Skin of body (tissue), 2 donors: ENCODE results near the gene THSD4. TPM values are rescaled to one million over a fixed set of nuclear protein-coding genes. Genes with fewer than 3 reads are reported as not detected.

Source experiments
- DNase-seq: peaks from one replicate; lab custom pipeline; 2025; lab: John Stamatoyannopoulos, UW
- total RNA-seq: library from RNA; depleted of rRNA; stranded (reverse); fragments of >200 nt; gene quantifications from one replicate; pipeline ENCODE4 v1.2.3, GENCODE V29; 2014

Gene THSD4
- total RNA-seq, 1 donor from 2014 or later: 24.3 TPM

- DNase-seq: no peak
Observed at GRCh38 chr15:71449363-71449762, 334.1 kb downstream of the THSD4 start.

DNA sequence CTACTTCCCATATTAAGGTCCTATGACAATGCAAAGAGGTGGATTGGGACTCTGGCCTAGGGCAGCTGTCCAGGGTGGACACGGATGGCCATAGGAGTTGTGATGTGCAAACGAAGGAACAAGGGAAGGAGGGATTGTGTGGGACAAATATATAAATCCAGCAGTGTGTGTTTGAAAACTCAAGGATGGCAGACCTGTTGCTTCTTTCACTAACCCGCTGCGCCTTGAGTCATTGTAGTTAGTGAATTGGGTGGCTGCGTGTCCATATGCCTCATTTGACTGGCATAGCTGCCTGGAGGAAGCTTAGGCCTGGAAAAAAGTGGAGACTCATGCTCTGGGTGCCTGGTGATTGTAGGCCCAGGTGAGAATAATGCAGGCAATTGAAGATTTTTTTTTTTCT lies 334.7 kb downstream of the THSD4 start:
- no peak for DNase-seq

DNA sequence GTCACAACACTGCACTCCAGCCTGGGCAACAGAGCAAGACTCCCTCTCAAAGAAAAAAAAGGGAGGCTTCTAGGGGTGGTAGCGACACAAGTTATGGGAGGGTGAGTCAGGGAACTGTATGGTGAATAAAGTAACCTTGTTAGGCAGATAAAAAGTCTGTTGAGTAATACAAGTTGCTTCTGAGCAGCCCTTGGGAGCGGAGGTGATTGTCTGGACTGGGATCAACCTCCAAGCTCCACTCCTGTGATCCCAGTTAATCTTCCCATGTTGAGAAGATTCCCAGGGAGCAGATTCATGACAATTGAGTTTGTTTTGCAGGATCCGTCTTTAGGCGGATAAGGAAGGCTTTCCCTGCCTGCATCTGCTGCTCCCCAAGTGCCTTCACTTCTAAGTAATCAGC lies 335.9 kb downstream of the THSD4 start:
- no peak for DNase-seq

DNA sequence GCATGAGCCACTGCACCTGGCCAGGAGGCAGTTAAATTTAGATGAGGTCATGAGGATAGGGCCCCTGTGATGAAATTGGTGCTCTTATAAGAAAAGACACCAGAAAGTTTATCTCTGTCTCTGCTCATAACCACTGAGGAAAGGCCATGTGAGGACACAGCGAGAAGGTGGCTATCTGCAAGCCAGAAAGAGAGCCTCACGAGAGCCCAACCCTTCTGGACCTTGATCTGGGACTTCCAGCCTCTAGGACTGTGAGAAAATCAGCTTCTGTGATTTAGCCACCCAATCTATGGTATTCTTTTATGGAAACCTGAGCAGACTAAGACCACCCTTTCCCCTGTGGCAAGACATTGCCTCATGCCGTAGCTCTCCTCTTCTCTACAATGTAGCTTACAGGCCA lies 337.6 kb downstream of the THSD4 start:
- DNase-seq: no peak

- DNase-seq: no peak
Observed at GRCh38 chr15:71454462-71454996, 339.3 kb downstream of the THSD4 start.

- DNase-seq: no peak
Observed at GRCh38 chr15:71455107-71455506, 339.8 kb downstream of the THSD4 start.

DNA sequence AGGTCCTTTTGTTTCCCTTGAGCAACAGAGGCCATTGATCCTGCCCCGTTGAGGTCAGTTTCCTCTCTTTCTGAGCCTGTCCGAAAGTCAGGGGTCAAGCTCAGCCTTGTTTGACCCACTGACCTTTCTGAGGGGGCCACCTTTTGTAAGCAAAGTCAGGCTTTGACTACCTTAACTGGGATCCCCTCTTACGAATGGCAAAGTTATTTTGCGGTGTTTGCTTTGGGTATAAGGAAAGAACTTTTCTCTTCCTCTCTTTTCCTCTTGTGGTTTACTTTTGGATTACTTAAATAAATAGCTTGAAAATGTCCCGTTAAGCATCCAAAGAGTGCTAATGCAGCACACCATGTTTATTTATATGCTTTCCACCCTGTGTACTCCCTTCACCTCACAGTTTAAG lies 340.6 kb downstream of the THSD4 start:
- no peak for DNase-seq

- no peak for DNase-seq
Observed at GRCh38 chr15:71456362-71456761, 341.1 kb downstream of the THSD4 start.

DNA sequence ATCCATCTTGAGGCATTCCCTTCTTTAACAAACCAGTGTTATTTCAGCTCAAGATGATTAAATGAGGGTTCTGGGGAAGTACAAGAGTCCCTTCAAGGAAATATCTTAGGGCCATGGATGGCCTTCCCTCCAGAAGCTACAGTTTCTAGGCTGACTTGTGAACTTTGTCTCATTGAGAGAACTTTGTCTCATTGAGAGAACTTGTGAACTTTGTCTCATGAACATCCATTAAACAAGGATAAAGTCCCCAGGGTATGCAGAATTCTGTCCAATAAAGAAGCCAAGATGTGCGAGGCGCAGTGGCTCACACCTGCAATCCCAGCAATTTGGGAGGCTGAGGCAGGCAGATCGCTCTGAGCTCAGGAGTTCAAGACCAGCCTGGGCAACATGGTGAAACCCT lies 341.5 kb downstream of the THSD4 start:
- no peak for DNase-seq

DNA sequence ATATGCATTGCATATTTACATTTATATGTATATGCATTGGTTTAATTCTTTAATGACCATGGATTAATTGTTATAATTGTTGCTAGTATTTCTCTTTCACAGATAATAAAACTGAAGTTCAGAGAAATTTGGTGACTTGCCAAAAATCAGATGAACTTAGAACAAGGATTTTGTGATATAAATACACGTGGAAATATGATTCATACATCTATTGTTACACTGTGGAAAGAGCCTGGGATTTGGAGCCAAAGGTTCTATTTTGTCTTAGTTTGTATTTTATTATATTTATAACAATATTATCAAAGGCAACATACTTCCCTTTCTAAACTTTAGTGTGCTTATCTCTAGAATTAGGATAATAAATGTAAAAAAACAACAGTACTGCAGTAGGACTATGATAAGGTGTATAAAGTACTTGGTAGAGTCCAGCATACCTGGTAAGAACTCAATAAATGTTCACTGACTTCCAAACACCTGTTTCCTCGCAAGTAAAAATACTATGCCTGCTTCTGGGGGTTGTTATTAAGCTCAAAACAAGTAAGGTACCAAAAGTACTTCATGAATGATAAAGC lies 342.9 kb downstream of the THSD4 start:
- no peak for DNase-seq

- DNase-seq: no peak
Observed at GRCh38 chr15:71461748-71462147, 346.5 kb downstream of the THSD4 start.

GRCh38 chr15:71462638-71463037 lies 347.4 kb downstream of the THSD4 start:
- no peak for DNase-seq

- DNase-seq: peak; percentile 50
Observed at GRCh38 chr15:71463156-71463665, 347.9 kb downstream of the THSD4 start.

DNA sequence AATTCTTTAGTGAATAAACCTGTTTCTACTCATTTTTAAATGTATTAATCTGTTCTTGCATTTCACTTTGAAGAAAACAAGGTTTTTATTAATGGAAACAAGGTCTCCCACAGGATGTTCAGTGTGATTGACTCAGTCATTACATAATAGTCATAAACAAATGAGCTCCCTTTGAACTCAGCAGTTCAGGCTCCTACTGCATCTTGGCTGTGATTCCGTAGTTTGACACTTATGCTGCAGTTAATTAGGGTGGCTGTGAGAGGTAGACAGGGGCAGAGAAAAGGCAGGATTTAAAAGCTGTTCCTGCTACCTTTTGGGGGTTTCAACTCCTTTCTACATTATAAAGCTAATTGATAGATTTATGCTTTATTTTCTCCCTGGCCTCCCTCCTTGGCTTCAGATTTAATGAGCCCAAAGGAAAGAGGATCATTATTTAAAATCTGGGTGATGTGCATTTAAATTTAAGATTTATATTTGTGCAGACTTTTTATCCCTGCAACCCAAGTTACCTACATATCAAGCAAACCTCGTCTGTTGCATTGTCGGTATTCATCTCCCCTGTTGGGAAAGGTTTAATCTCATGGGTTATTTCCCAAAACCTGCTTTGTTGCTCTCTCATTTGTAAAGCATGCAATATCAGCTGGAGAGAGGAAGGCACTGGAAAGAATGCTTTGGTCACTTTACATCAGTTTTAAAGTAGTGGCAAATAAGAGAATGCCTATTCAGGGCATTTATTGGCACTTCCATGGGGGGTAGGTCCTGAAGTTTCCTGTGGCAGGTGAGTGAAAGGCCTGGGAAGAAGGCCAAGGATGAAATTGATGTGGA lies 350.1 kb downstream of the THSD4 start:
- no peak for DNase-seq

- no peak for DNase-seq
Observed at GRCh38 chr15:71468715-71469114, 353.4 kb downstream of the THSD4 start.

DNA sequence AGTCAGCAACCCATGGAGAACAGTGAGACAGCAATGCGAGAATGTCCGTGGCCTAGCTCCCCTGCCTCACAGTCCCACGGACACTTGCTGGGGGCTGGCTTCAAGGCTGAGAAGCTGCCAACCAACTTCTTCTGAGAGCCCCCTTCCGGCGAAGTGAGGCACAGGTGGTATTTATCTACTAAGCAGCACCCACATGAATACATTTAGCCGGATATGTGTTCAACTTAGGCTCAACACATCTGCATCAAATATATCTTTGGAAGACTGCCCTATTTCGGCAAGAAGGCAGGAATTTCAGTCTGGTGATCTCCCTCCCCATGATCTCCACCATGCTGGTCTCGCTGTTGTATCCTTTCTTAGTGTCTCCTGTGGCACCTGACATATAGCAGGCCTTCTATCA lies 354.1 kb downstream of the THSD4 start:
- peak; percentile 43 for DNase-seq

- DNase-seq: no peak
Observed at GRCh38 chr15:71471347-71471746, 356.1 kb downstream of the THSD4 start.

- DNase-seq: peak; percentile 42
Observed at GRCh38 chr15:71472566-71472965, 357.3 kb downstream of the THSD4 start.

DNA sequence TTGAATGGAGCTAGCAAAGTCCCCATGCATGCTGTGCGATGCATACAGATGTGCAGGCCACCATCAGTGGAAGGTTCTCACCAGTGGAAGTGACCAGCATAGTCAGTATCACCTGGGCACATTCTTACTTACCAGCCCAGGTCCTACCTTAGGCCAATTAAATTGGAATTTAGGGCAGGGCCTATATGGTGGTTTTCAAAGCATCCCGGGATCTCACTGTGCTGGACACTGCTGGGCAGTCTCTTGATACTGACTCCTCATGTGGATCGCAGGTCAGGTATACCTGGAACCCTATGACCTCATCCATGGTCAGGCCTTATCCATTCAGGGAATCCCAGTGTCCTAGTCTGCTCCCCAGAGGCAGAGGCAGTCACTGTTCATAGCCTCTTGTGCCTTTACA lies 358.5 kb downstream of the THSD4 start:
- no peak for DNase-seq

GRCh38 chr15:71476823-71477222 lies 361.6 kb downstream of the THSD4 start:
- no peak for DNase-seq

DNA sequence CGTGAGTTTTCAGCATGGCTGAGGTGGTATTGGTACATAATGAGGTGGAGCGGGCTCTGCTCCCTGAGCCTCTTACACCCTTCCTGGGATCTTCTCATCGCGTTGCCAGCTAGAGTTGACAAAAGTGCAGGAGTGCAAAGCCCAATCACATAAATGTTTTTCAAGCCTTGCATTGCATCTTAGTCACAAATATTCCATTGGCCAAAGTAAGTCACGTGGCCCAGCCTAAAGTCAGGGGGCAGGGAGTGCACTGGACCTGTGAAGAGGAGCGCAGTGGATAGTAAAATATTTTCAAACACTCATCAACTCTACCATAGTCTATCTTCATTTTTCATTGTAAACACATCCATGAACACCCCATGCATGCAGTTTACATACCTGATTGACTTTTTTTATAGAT lies 365.3 kb downstream of the THSD4 start:
- DNase-seq: no peak

DNA sequence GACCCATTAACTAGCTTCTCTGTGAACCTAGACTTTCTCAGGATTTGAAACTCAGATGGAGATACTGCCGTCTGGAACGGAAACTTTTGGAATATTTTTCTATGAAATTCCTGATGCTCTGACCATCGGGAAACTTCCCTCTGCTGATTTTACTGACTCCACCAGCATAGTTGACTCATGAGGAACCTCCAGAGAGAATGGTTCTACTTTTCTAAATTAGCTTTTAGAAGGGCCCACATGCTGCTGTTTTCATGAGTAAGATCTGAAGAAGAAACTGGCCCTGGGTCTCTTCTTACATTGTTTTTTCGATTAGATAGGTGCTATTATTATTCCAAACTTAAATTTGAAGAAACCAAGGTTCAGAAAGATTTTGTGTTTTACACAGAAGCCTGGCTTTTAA lies 368.8 kb downstream of the THSD4 start:
- DNase-seq: no peak
